SK-N-SH (cell line): Measurements from ENCODE around the gene ZBED3. TPM values are rescaled to one million over a fixed set of nuclear protein-coding genes. Genes with fewer than 3 reads are reported as not detected.

Experiments
- CTCF ChIA-PET: fragments of 300-600, 350-600 bp; formaldehyde crosslinking; extraction: SDS; loops from one replicate; lab custom pipeline; 2021; lab: Yijun Ruan, JAX
- POLR2A ChIA-PET: fragments of 350-600 bp; sonication (Branson Sonifier 250); formaldehyde crosslinking; extraction: SDS; loops from one replicate; lab custom pipeline; 2020; ENCODE audit warnings: antibody characterized with exemption, inconsistent platforms; lab: Yijun Ruan, JAX
- DNase-seq: peaks from one replicate; pipeline ENCODE4 v3.0.0; 2012
- H2AFZ ChIP-seq: fragments of 200-600 bp; sonication (generic); 2 replicates; pipeline ENCODE4 v1.8.1; 2016; ENCODE audit warnings: antibody characterized with exemption, mild to moderate bottlenecking, low read depth
- H3F3A ChIP-seq: fragments of 200-600 bp; sonication (generic); replicated peaks from 2 replicates; pipeline ENCODE3; 2016; ENCODE audit warnings: antibody characterized with exemption, mild to moderate bottlenecking; ENCODE audit not compliant: insufficient read depth
- H3K27ac ChIP-seq, 2 experiments: fragments of 200-500 bp in 1 of 2; fragments of 200-600 bp in 1 of 2; sonication (Bioruptor generic) in 1 of 2; sonication (generic), shearing (Covaris generic) in 1 of 2; 2 replicates each; pipeline versions ENCODE4 v1.5.1 to v1.6.1; 2014 to 2016; ENCODE audit warnings: low read depth in 2 of 2, inconsistent platforms in 1 of 2, low read length in 1 of 2, mild to moderate bottlenecking in 1 of 2, mixed read lengths in 1 of 2
- H3K27me3 ChIP-seq: fragments of 200-600 bp; sonication (generic), shearing (Covaris generic); 2 replicates; pipeline ENCODE4 v1.6.1; 2016; ENCODE audit warnings: mixed run types; ENCODE audit not compliant: insufficient read depth
- H3K36me3 ChIP-seq, 2 experiments: fragments of 200-500 bp in 1 of 2; fragments of 200-600 bp in 1 of 2; sonication (Bioruptor generic) in 1 of 2; sonication (generic) in 1 of 2; replicated peaks in 1 of 2; 2 replicates each; pipeline versions ENCODE3 to v1.5.1; 2014 to 2016; ENCODE audit warnings: low read length in 1 of 2, mild to moderate bottlenecking in 1 of 2; ENCODE audit not compliant: insufficient read depth in 2 of 2, control insufficient read depth in 1 of 2
- H3K4me1 ChIP-seq, 2 experiments: fragments of 200-500 bp in 1 of 2; fragments of 200-600 bp in 1 of 2; sonication (Bioruptor generic) in 1 of 2; sonication (generic), shearing (Covaris generic) in 1 of 2; 2 replicates each; pipeline versions ENCODE4 v1.5.1 to v1.6.1; 2014 to 2016; ENCODE audit warnings: low read depth in 1 of 2, low read length in 1 of 2, mixed run types in 1 of 2; ENCODE audit not compliant: insufficient read depth in 2 of 2, control insufficient read depth in 1 of 2
- H3K4me2 ChIP-seq: fragments of 200-600 bp; sonication (generic), shearing (Covaris generic); 2 replicates; pipeline ENCODE4 v1.6.1; 2017; ENCODE audit warnings: mixed run types
- H3K4me3 ChIP-seq, 2 experiments: fragments of 200-500 bp in 1 of 2; fragments of 200-600 bp in 1 of 2; sonication (Bioruptor generic) in 1 of 2; sonication (generic), shearing (Covaris generic) in 1 of 2; 2 replicates each; pipeline versions ENCODE4 v1.5.1 to v1.8.1; 2014 to 2016; ENCODE audit warnings: low read depth in 2 of 2, inconsistent platforms in 1 of 2, low read length in 1 of 2, mild to moderate bottlenecking in 1 of 2, mixed read lengths in 1 of 2, moderate library complexity in 1 of 2
- H3K79me2 ChIP-seq: fragments of 200-600 bp; sonication (generic); 2 replicates; pipeline ENCODE4 v1.8.1; 2017; ENCODE audit warnings: mild to moderate bottlenecking; ENCODE audit not compliant: insufficient read depth
- H3K9ac ChIP-seq: fragments of 200-600 bp; sonication (generic); 2 replicates; pipeline ENCODE4 v1.6.1; 2017; ENCODE audit warnings: mixed run types
- H3K9me2 ChIP-seq: fragments of 200-600 bp; sonication (generic); 2 replicates; pipeline ENCODE4 v1.6.1; 2017; ENCODE audit warnings: mixed run types
- H3K9me3 ChIP-seq: fragments of 200-600 bp; sonication (generic); 2 replicates; pipeline ENCODE4 v1.6.1; 2017; ENCODE audit warnings: mixed run types, mild to moderate bottlenecking, moderate library complexity
- H4K20me1 ChIP-seq: fragments of 200-600 bp; sonication (generic); 2 replicates; pipeline ENCODE4 v1.6.1; 2017; ENCODE audit warnings: mild to moderate bottlenecking, mixed run types; ENCODE audit not compliant: insufficient read depth
- CHD2 ChIP-seq: fragments of 150-350 bp; IDR thresholded peaks from 2 replicates; pipeline ENCODE4 v1.6.1; 2018; ENCODE audit warnings: low read length; ENCODE audit not compliant: partially characterized antibody
- FOSL2 ChIP-seq: IDR thresholded peaks from 2 replicates; pipeline ENCODE4 v1.4.0; 2012; ENCODE audit warnings: low read depth, mild to moderate bottlenecking, moderate library complexity, borderline replicate concordance
- GABPA ChIP-seq: IDR thresholded peaks from 2 replicates; pipeline ENCODE4 v1.4.0; 2012; ENCODE audit warnings: low read depth, mild to moderate bottlenecking
- JUND ChIP-seq: IDR thresholded peaks from 2 replicates; pipeline ENCODE4 v1.4.0; 2012
- MEF2A ChIP-seq: IDR thresholded peaks from 2 replicates; pipeline ENCODE4 v1.4.0; 2012; ENCODE audit warnings: low read depth, borderline replicate concordance
- MXI1 ChIP-seq: IDR thresholded peaks from 2 replicates; pipeline ENCODE4 v1.6.1; 2012; ENCODE audit warnings: mild to moderate bottlenecking, low read depth, low read length, improper control_type of control experiment
- RCOR1 ChIP-seq: fragments of 150-350 bp; IDR thresholded peaks from 2 replicates; pipeline ENCODE4 v1.6.1; 2017; ENCODE audit warnings: antibody characterized with exemption, low read length
- REST ChIP-seq: IDR thresholded peaks from 2 replicates; pipeline ENCODE4 v1.6.1; 2012; ENCODE audit warnings: mild to moderate bottlenecking, low read depth, low read length, moderate library complexity
- RXRA ChIP-seq: IDR thresholded peaks from 2 replicates; pipeline ENCODE4 v1.4.0; 2012; ENCODE audit warnings: low read depth, mild to moderate bottlenecking, borderline replicate concordance
- SIN3A ChIP-seq: IDR thresholded peaks from 2 replicates; pipeline ENCODE4 v1.6.1; 2012; ENCODE audit warnings: low read depth, mild to moderate bottlenecking, low read length, moderate library complexity, borderline replicate concordance
- TCF12 ChIP-seq: IDR thresholded peaks from 2 replicates; pipeline ENCODE4 v1.4.0; 2012
- YY1 ChIP-seq: IDR thresholded peaks from 2 replicates; pipeline ENCODE4 v1.4.0; 2012; ENCODE audit warnings: low read depth, mild to moderate bottlenecking
- WGBS: methylation state at CpG from one replicate; pipeline ENCODE4 v1.1.6; 2017; ENCODE audit warnings: low lambda C conversion rate; 5-methylcytosine and 5-hydroxymethylcytosine counted together
- polyA plus RNA-seq, 3 experiments: library from polyadenylated mRNA; depleted of rRNA; stranded (reverse); fragments of >200 nt; gene quantifications; 2 replicates each; pipeline ENCODE4 v1.2.3, GENCODE V29; 2012
- TF ChIP-seq, protein P1 (sequence below): IDR thresholded peaks from 2 replicates; pipeline ENCODE4 v1.4.0; 2012; ENCODE audit warnings: low read depth

ZBED3 gene
- polyA plus RNA-seq, 1 of the 3 experiments (the other 2 are of a cell fraction), result 5.8 TPM

GRCh38 chr5:77074745-77075144, 12.3 kb downstream of the ZBED3 start:
- TF ChIP-seq TCF12 (no peak), RXRA (no peak), YY1 (no peak), SIN3A (no peak), MEF2A (no peak), MXI1 (no peak), REST (no peak), FOSL2 (no peak), CHD2 (no peak)
- Histone ChIP-seq H3K9ac (no peak overlapping the region), H3K36me3 (peaks cover 0 to 29% of the 10 kb centered on the region in 2 experiments), H3K4me2 (no peak overlapping the region), H3K4me3 (no peak overlapping the region), H3K79me2 (no peaks in the 10 kb centered on the region), H3K9me2 (no peaks in the 10 kb centered on the region), H2AFZ (no peak overlapping the region), H3K9me3 (no peaks in the 10 kb centered on the region), H3F3A (no peaks in the 10 kb centered on the region), H4K20me1 (no peaks in the 10 kb centered on the region), H3K27me3 (no peaks in the 10 kb centered on the region), H3K4me1 (peaks cover 0 to 4% of the 10 kb centered on the region in 2 experiments; a peak in 2 of 4 replicates), H3K27ac (no peak overlapping the region)
- no peak for DNase-seq
- POLR2A ChIA-PET, result no interaction called here
- CTCF ChIA-PET, result interaction anchor here (1.2 kb wide), 1 partner anchor 418 kb away, joined by 3 read pairs; the partner anchor contains the start of gene WDR41
- 95% methylated on average over 4 of the region's 4 CpGs for WGBS

DNA sequence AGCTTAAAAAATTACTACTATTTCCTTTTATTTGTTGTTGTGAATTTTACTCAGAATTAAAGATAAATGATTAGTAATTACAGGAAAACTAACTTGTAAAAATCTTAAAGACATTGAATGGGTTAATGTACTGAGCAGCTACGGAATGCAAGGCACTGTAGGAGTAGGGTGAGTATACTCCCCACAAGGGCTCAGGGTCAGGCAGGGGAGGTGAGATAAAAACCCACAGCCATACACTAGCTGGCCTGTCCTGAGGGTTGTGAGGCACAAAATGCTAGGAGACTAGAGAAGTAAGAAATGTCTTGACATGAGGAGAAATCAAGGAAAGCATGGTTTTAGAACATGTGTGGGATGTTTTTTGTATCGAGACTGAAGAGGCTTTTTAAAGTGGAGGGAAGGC, 13.4 kb downstream of the ZBED3 start:
- H3K9me2 ChIP-seq, result no peaks in the 10 kb centered on the region
- DNase-seq, result no peak
- CTCF ChIA-PET, result interaction anchor here (1.2 kb wide), 1 partner anchor 419 kb away, joined by 3 read pairs; the partner anchor contains the start of gene WDR41

More for the DNA sequence above, 13.4 kb downstream of the ZBED3 start:
- H3K4me2 ChIP-seq, result no peak overlapping the region
- no peaks in the 10 kb centered on the region for H3K79me2 ChIP-seq
- 89% methylated on average over 2 of the region's 2 CpGs for WGBS
- no peak overlapping the region for H2AFZ ChIP-seq
- no peak for TF ChIP-seq RCOR1
- TF ChIP-seq YY1, result no peak
- TF ChIP-seq, protein P1, sequence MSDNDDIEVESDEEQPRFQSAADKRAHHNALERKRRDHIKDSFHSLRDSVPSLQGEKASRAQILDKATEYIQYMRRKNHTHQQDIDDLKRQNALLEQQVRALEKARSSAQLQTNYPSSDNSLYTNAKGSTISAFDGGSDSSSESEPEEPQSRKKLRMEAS, result no peak
- no peak for TF ChIP-seq MXI1
- no peak for TF ChIP-seq JUND
- TF ChIP-seq GABPA, result no peak
- H3K27ac ChIP-seq, result no peak overlapping the region
- H3K27me3 ChIP-seq, result no peaks in the 10 kb centered on the region
- POLR2A ChIA-PET, result no interaction called here
- peaks cover 0 to 4% of the 10 kb centered on the region in 2 experiments; a peak in 2 of 4 replicates for H3K4me1 ChIP-seq
- peaks cover 2 to 33% of the 10 kb centered on the region in 2 experiments for H3K36me3 ChIP-seq
- no peak overlapping the region for H3K9ac ChIP-seq
- H3F3A ChIP-seq, result no peaks in the 10 kb centered on the region
- no peaks in the 10 kb centered on the region for H4K20me1 ChIP-seq
- H3K4me3 ChIP-seq, result no peak overlapping the region
- no peaks in the 10 kb centered on the region for H3K9me3 ChIP-seq
